ENCODE results near the gene FAM156A.
"Not testable (repeated sequence)": the region's sequence is repeated elsewhere in the genome, so short reads cannot be mapped to it uniquely, and the experiment has no call there.

FAM156A gene

DNA sequence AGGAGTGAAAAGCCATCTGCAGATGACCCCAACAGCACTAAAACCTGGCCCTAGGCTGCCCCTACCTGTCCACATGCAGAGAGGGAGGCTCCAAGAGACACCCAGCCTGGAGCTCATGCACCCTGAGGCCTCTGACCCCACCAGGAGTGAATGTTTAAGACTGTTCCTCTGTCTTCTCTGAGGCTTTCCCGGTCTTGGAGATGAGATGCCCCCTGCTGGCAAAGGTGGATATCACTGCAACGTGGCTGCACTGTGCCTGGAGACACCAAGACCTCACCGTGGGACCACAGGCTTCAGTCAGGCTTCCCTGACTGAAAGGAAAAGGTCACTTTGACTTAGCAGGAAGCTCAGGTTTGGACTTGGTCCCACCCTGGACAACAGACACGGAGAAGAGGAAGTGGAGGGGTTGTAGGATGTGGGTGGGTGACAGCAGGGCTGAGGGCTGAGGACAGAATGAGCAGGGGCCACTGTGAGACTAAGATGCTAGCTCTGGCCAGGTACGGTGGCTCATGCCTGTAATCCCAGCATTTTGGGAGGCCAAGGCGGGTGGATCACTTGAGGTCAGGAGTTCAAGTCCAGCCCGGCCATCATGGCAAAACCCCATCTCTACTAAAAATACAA lies 31.8 kb upstream of the FAM156A start:
- not testable (repeated sequence) for H2AFZ ChIP-seq (ENCODE audit: low read length, unreplicated experiment)

GRCh38 chrX:52988985-52989917 lies 30.9 kb upstream of the FAM156A start:
- Histone ChIP-seq H3K27me3 (ENCODE audit: insufficient read depth, low read length) (no peaks in the 10 kb centered on the region), H2AFZ (ENCODE audit: low read length, unreplicated experiment) (no peak overlapping the region), H3K79me2 (ENCODE audit: control insufficient read depth, insufficient read depth, low read length, unreplicated experiment) (peaks cover 24% of the 10 kb centered on the region), H3K4me1 (ENCODE audit: control insufficient read depth, insufficient read depth, low read length, unreplicated experiment) (peaks cover 19% of the 10 kb centered on the region), H3K4me3 (ENCODE audit: low read depth, low read length) (no peak overlapping the region), H3K36me3 (ENCODE audit: insufficient read depth, low read length) (no peaks in the 10 kb centered on the region), H3K27ac (ENCODE audit: low read depth, low read length) (no peak overlapping the region)

More for the DNA sequence above, 31.8 kb upstream of the FAM156A start:
- H3K27ac ChIP-seq (ENCODE audit: low read depth, low read length); H3K4me3 ChIP-seq (ENCODE audit: low read depth, low read length); H3K36me3 ChIP-seq (ENCODE audit: insufficient read depth, low read length); H3K27me3 ChIP-seq (ENCODE audit: insufficient read depth, low read length): not testable (repeated sequence)
- H3K79me2 ChIP-seq (ENCODE audit: control insufficient read depth, insufficient read depth, low read length, unreplicated experiment): peaks cover 24% of the 10 kb centered on the region
- peaks cover 17% of the 10 kb centered on the region for H3K4me1 ChIP-seq (ENCODE audit: control insufficient read depth, insufficient read depth, low read length, unreplicated experiment)

- Histone ChIP-seq H3K4me1 (ENCODE audit: control insufficient read depth, insufficient read depth, low read length, unreplicated experiment) (peaks cover 29% of the 10 kb centered on the region), H2AFZ (ENCODE audit: low read length, unreplicated experiment) (peak overlapping the region; percentile 87), H3K4me3 (ENCODE audit: low read depth, low read length) (peak overlapping the region; percentile 76), H3K36me3 (ENCODE audit: insufficient read depth, low read length) (no peaks in the 10 kb centered on the region), H3K27ac (ENCODE audit: low read depth, low read length) (peak overlapping the region; percentile 71), H3K79me2 (ENCODE audit: control insufficient read depth, insufficient read depth, low read length, unreplicated experiment) (peaks cover 24% of the 10 kb centered on the region), H3K27me3 (ENCODE audit: insufficient read depth, low read length) (no peaks in the 10 kb centered on the region)
These were observed 25.1 kb upstream of the FAM156A start for GRCh38 chrX:52983321-52984000.

DNA sequence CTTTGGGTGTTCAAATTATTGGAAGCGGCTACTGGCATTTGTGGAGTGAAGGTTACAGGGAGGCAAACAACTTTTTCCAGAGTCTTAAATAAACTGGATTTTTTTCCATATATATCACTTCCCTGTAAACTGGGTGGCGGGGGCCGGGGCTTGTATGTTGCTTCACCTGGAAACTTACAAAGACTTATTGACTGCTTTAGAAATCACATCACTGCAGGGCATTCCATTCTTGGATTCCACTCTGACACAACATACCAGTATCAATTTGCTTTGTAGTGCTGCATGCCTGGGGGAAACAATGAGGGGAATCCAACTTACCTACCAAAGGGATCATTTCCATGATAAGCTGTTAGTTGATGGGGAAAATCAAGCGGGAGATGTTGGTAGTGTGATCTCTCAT lies 21.7 kb upstream of the FAM156A start:
- no peaks in the 10 kb centered on the region for H3K27me3 ChIP-seq (ENCODE audit: insufficient read depth, low read length)
- H3K36me3 ChIP-seq (ENCODE audit: insufficient read depth, low read length): no peaks in the 10 kb centered on the region
- peaks cover 11% of the 10 kb centered on the region for H3K79me2 ChIP-seq (ENCODE audit: control insufficient read depth, insufficient read depth, low read length, unreplicated experiment)
- peak overlapping the region; percentile 58 for H3K27ac ChIP-seq (ENCODE audit: low read depth, low read length)
- H2AFZ ChIP-seq (ENCODE audit: low read length, unreplicated experiment): no peak overlapping the region
- H3K4me1 ChIP-seq (ENCODE audit: control insufficient read depth, insufficient read depth, low read length, unreplicated experiment): peaks cover 29% of the 10 kb centered on the region
- no peak overlapping the region for H3K4me3 ChIP-seq (ENCODE audit: low read depth, low read length)

DNA sequence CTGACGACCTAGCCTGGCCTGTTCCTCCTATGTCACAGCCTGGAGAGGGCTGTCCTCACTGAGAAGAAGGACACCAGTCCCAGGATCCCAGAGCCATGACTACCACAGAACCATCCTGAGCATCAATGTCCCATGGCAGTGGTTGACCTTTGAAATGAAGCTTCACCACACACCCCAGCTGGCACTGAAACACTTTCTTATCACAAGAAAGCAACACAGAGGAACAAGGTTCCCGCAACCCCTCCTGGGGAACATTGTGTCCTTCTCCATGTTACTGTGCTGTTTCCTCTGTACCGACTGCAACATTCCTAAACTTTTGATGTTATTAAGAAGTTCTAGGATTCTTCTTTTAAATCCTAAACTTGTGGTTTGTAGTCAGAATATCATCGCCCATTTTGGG lies 21.2 kb upstream of the FAM156A start:
- H3K4me3 ChIP-seq (ENCODE audit: low read depth, low read length): no peak overlapping the region
- peaks cover 9% of the 10 kb centered on the region for H3K79me2 ChIP-seq (ENCODE audit: control insufficient read depth, insufficient read depth, low read length, unreplicated experiment)
- H2AFZ ChIP-seq (ENCODE audit: low read length, unreplicated experiment): no peak overlapping the region
- peaks cover 29% of the 10 kb centered on the region for H3K4me1 ChIP-seq (ENCODE audit: control insufficient read depth, insufficient read depth, low read length, unreplicated experiment)
- peak overlapping the region; percentile 58 for H3K27ac ChIP-seq (ENCODE audit: low read depth, low read length)
- no peaks in the 10 kb centered on the region for H3K27me3 ChIP-seq (ENCODE audit: insufficient read depth, low read length)
- no peaks in the 10 kb centered on the region for H3K36me3 ChIP-seq (ENCODE audit: insufficient read depth, low read length)

DNA sequence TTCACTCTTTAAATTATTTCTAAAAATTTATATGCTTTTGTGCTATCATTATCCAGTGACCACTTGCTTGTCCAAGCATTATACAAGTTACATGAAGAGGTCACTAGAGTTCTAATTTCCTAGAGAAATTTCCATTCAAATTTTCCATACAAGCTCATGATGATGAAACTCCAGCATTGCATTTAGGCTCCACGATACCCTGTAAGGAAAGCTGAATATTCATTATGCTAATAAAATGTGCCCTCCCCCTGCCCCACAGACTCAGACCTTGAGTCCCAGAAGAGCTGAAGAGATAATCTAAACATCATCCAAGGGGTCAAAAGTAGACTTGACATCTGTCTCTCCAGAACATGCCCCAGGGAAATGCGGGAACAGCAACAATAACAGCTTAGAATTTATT lies 19.6 kb upstream of the FAM156A start:
- Histone ChIP-seq H2AFZ (ENCODE audit: low read length, unreplicated experiment) (no peak overlapping the region), H3K4me3 (ENCODE audit: low read depth, low read length) (no peak overlapping the region)

GRCh38 chrX:52975576-52975975 lies 17.3 kb upstream of the FAM156A start:
- not testable (repeated sequence) for H3K27me3 ChIP-seq (ENCODE audit: insufficient read depth, low read length); H3K4me3 ChIP-seq (ENCODE audit: low read depth, low read length); H2AFZ ChIP-seq (ENCODE audit: low read length, unreplicated experiment); H3K36me3 ChIP-seq (ENCODE audit: insufficient read depth, low read length); H3K27ac ChIP-seq (ENCODE audit: low read depth, low read length); H3K79me2 ChIP-seq (ENCODE audit: control insufficient read depth, insufficient read depth, low read length, unreplicated experiment)
- peaks cover 10% of the 10 kb centered on the region for H3K4me1 ChIP-seq (ENCODE audit: control insufficient read depth, insufficient read depth, low read length, unreplicated experiment)

More for the DNA sequence above, 19.6 kb upstream of the FAM156A start:
- Histone ChIP-seq H3K79me2 (ENCODE audit: control insufficient read depth, insufficient read depth, low read length, unreplicated experiment) (no peaks in the 10 kb centered on the region), H3K27ac (ENCODE audit: low read depth, low read length) (no peak overlapping the region), H3K36me3 (ENCODE audit: insufficient read depth, low read length) (no peaks in the 10 kb centered on the region), H3K27me3 (ENCODE audit: insufficient read depth, low read length) (no peaks in the 10 kb centered on the region), H3K4me1 (ENCODE audit: control insufficient read depth, insufficient read depth, low read length, unreplicated experiment) (peaks cover 20% of the 10 kb centered on the region)

- H3K4me1 ChIP-seq (ENCODE audit: control insufficient read depth, insufficient read depth, low read length, unreplicated experiment); H2AFZ ChIP-seq (ENCODE audit: low read length, unreplicated experiment); H3K36me3 ChIP-seq (ENCODE audit: insufficient read depth, low read length); H3K27ac ChIP-seq (ENCODE audit: low read depth, low read length); H3K27me3 ChIP-seq (ENCODE audit: insufficient read depth, low read length); H3K79me2 ChIP-seq (ENCODE audit: control insufficient read depth, insufficient read depth, low read length, unreplicated experiment); H3K4me3 ChIP-seq (ENCODE audit: low read depth, low read length): not testable (repeated sequence)
These were observed 16.1 kb upstream of the FAM156A start for GRCh38 chrX:52974336-52974992.

- not testable (repeated sequence) for H3K36me3 ChIP-seq (ENCODE audit: insufficient read depth, low read length); H3K4me1 ChIP-seq (ENCODE audit: control insufficient read depth, insufficient read depth, low read length, unreplicated experiment); H3K27me3 ChIP-seq (ENCODE audit: insufficient read depth, low read length); H3K27ac ChIP-seq (ENCODE audit: low read depth, low read length); H3K4me3 ChIP-seq (ENCODE audit: low read depth, low read length); H2AFZ ChIP-seq (ENCODE audit: low read length, unreplicated experiment); H3K79me2 ChIP-seq (ENCODE audit: control insufficient read depth, insufficient read depth, low read length, unreplicated experiment)
These were observed 9.6 kb upstream of the FAM156A start for GRCh38 chrX:52967922-52968321.

GRCh38 chrX:52966993-52967738 lies 8.8 kb upstream of the FAM156A start:
- not testable (repeated sequence) for H3K4me3 ChIP-seq (ENCODE audit: low read depth, low read length); H3K27ac ChIP-seq (ENCODE audit: low read depth, low read length); H3K36me3 ChIP-seq (ENCODE audit: insufficient read depth, low read length); H2AFZ ChIP-seq (ENCODE audit: low read length, unreplicated experiment); H3K4me1 ChIP-seq (ENCODE audit: control insufficient read depth, insufficient read depth, low read length, unreplicated experiment); H3K27me3 ChIP-seq (ENCODE audit: insufficient read depth, low read length); H3K79me2 ChIP-seq (ENCODE audit: control insufficient read depth, insufficient read depth, low read length, unreplicated experiment)
